H9 (cell line): Measurements from ENCODE around the gene FMN1. TPM values are rescaled to one million over a fixed set of nuclear protein-coding genes. Genes with fewer than 3 reads are reported as not detected.

Experiments
- DNase-seq: peaks from one replicate; pipeline ENCODE4 v3.0.0-alpha.2; 2017
- H2AFZ ChIP-seq: one replicate; pipeline ENCODE4 v1.6.1; 2013; ENCODE audit warnings: mild to moderate bottlenecking, low read length, control low read depth, moderate library complexity
- H2AK5ac ChIP-seq: 2 replicates; pipeline ENCODE4 v1.6.1; 2013; ENCODE audit warnings: low read length, control low read depth, mixed read lengths; ENCODE audit not compliant: insufficient read length
- H2BK120ac ChIP-seq: one replicate; pipeline ENCODE4 v1.6.1; 2013; ENCODE audit warnings: low read depth, mild to moderate bottlenecking, low read length, control low read depth, inconsistent platforms; ENCODE audit not compliant: poor library complexity, severe bottlenecking
- H2BK12ac ChIP-seq: 2 replicates; pipeline ENCODE4 v1.6.1; 2013; ENCODE audit warnings: low read length, control low read depth, mixed read lengths, low read depth; ENCODE audit not compliant: insufficient read length
- H2BK15ac ChIP-seq: 2 replicates; pipeline ENCODE4 v1.6.1; 2013; ENCODE audit warnings: low read depth, low read length, control low read depth
- H2BK20ac ChIP-seq: one replicate; pipeline ENCODE4 v1.6.1; 2013; ENCODE audit warnings: low read depth, mild to moderate bottlenecking, low read length, control low read depth, inconsistent platforms; ENCODE audit not compliant: poor library complexity, severe bottlenecking
- H2BK5ac ChIP-seq: 2 replicates; pipeline ENCODE4 v1.6.1; 2013; ENCODE audit warnings: low read length, control low read depth, mixed read lengths; ENCODE audit not compliant: insufficient read length
- H3K14ac ChIP-seq: 2 replicates; pipeline ENCODE4 v1.6.1; 2013; ENCODE audit warnings: low read length, control low read depth; ENCODE audit not compliant: insufficient read depth
- H3K18ac ChIP-seq: 2 replicates; pipeline ENCODE4 v1.6.1; 2013; ENCODE audit warnings: low read depth, mild to moderate bottlenecking, mixed read lengths, low read length, control low read depth; ENCODE audit not compliant: insufficient read length
- H3K23ac ChIP-seq: 2 replicates; pipeline ENCODE4 v1.6.1; 2013; ENCODE audit warnings: low read length, control low read depth, mixed read lengths, low read depth; ENCODE audit not compliant: insufficient read length
- H3K23me2 ChIP-seq: 2 replicates; pipeline ENCODE4 v1.6.1; 2013; ENCODE audit warnings: low read depth, mild to moderate bottlenecking, mixed read lengths, low read length, control low read depth; ENCODE audit not compliant: insufficient read length, poor library complexity, severe bottlenecking
- H3K27ac ChIP-seq: 2 replicates; pipeline ENCODE4 v1.5.1; 2013; ENCODE audit warnings: low read length, control low read depth, mixed read lengths, low read depth; ENCODE audit not compliant: insufficient read length
- H3K27me3 ChIP-seq: 2 replicates; pipeline ENCODE4 v1.6.1; 2013; ENCODE audit warnings: low read length, control low read depth, inconsistent platforms; ENCODE audit not compliant: insufficient read depth
- H3K4ac ChIP-seq: 2 replicates; pipeline ENCODE4 v1.6.1; 2013; ENCODE audit warnings: low read depth, mild to moderate bottlenecking, control low read depth, inconsistent platforms, low read length, moderate library complexity
- H3K4me1 ChIP-seq: 2 replicates; pipeline ENCODE4 v1.6.1; 2013; ENCODE audit warnings: low read length, control low read depth, inconsistent platforms; ENCODE audit not compliant: insufficient read depth
- H3K4me2 ChIP-seq: 2 replicates; pipeline ENCODE4 v1.6.1; 2013; ENCODE audit warnings: low read length, control low read depth, mixed read lengths; ENCODE audit not compliant: insufficient read length, insufficient read depth
- H3K56ac ChIP-seq: 2 replicates; pipeline ENCODE4 v1.6.1; 2013; ENCODE audit warnings: low read depth, mild to moderate bottlenecking, mixed read lengths, low read length, control low read depth; ENCODE audit not compliant: insufficient read length
- H3K79me1 ChIP-seq: 2 replicates; pipeline ENCODE4 v1.6.1; 2013; ENCODE audit warnings: low read depth, mild to moderate bottlenecking, moderate library complexity, low read length, control low read depth, inconsistent platforms; ENCODE audit not compliant: insufficient read depth, poor library complexity, severe bottlenecking
- H3K79me2 ChIP-seq: 2 replicates; pipeline ENCODE4 v1.6.1; 2013; ENCODE audit warnings: low read length, control low read depth, inconsistent platforms; ENCODE audit not compliant: insufficient read depth
- H3K9ac ChIP-seq: 2 replicates; pipeline ENCODE4 v1.6.1; 2013; ENCODE audit warnings: low read length, control low read depth, mixed read lengths; ENCODE audit not compliant: insufficient read length; ENCODE audit errors: extremely low read depth
- H3K9me3 ChIP-seq: one replicate; pipeline ENCODE4 v1.6.1; 2013; ENCODE audit warnings: low read depth, low read length, inconsistent platforms; ENCODE audit not compliant: control insufficient read depth
- H3T11ph ChIP-seq: one replicate; pipeline ENCODE4 v1.6.1; 2013; ENCODE audit warnings: mild to moderate bottlenecking, low read length, control low read depth, inconsistent platforms
- H4K20me1 ChIP-seq: one replicate; pipeline ENCODE4 v1.6.1; 2013; ENCODE audit not compliant: control insufficient read depth, insufficient read length, insufficient read depth
- H4K5ac ChIP-seq: 2 replicates; pipeline ENCODE4 v1.6.1; 2013; ENCODE audit warnings: low read depth, mild to moderate bottlenecking, mixed read lengths, low read length, control low read depth; ENCODE audit not compliant: insufficient read length
- H4K8ac ChIP-seq: replicated peaks from 2 replicates; pipeline ENCODE4 v1.6.1; 2013; ENCODE audit warnings: low read length, control low read depth, mixed read lengths, low read depth; ENCODE audit not compliant: insufficient read length
- H4K91ac ChIP-seq: 2 replicates; pipeline ENCODE4 v1.6.1; 2013; ENCODE audit warnings: low read depth, mild to moderate bottlenecking, moderate library complexity, mixed read lengths, low read length, control low read depth; ENCODE audit not compliant: insufficient read length
- H3K27ac Mint-ChIP-seq, 3 experiments: 2 replicates in 2 of 3; 3 replicates in 1 of 3; pipeline ENCODE4 v1.8.0; 2020 to 2021; ENCODE audit warnings: mixed read lengths in 3 of 3, mild to moderate bottlenecking in 1 of 3, moderate library complexity in 1 of 3
- H3K27me3 Mint-ChIP-seq: 2 replicates; pipeline ENCODE4 v1.8.0; 2021; ENCODE audit warnings: low read depth, mild to moderate bottlenecking, moderate library complexity, mixed read lengths
- H3K36me3 Mint-ChIP-seq, 3 experiments: 2 replicates in 2 of 3; 3 replicates in 1 of 3; pipeline ENCODE4 v1.8.0; 2020 to 2021; ENCODE audit warnings: low read depth in 3 of 3, mixed read lengths in 3 of 3; ENCODE audit not compliant: insufficient read depth in 1 of 3
- H3K4me1 Mint-ChIP-seq, 2 experiments: 2 replicates each; pipeline ENCODE4 v1.8.0; 2020; ENCODE audit warnings: mixed read lengths in 2 of 2
- H3K4me3 Mint-ChIP-seq, 2 experiments: 2 replicates in 1 of 2; 3 replicates in 1 of 2; pipeline ENCODE4 v1.8.0; 2020 to 2021; ENCODE audit warnings: mild to moderate bottlenecking in 2 of 2, mixed read lengths in 2 of 2, moderate library complexity in 1 of 2
- H3K9me3 Mint-ChIP-seq, 2 experiments: 2 replicates in 1 of 2; 3 replicates in 1 of 2; pipeline ENCODE4 v1.8.0; 2020; ENCODE audit warnings: mild to moderate bottlenecking in 2 of 2, mixed read lengths in 2 of 2, moderate library complexity in 1 of 2
- CTCF ChIP-seq: fragments of 200-600 bp; sonication (generic); conservative IDR thresholded peaks from 3 replicates; pipeline ENCODE4 v1.8.0; 2021; ENCODE audit warnings: antibody characterized with exemption, mild to moderate bottlenecking
- WGBS: extraction: QIAGEN DNeasy Blood & Tissue Kit; methylation state at CpG from one replicate; pipeline ENCODE4 v1.1.7; 2013; ENCODE audit warnings: missing lambda C conversion rate, low lambda C conversion rate, mixed read lengths; ENCODE audit not compliant: insufficient read length; ENCODE audit errors: extremely low coverage; 5-methylcytosine and 5-hydroxymethylcytosine counted together
- total RNA-seq: library from RNA; stranded (reverse); gene quantifications from 2 replicates; pipeline ENCODE4 v1.2.1, GENCODE V29; 2021

The FMN1 gene
- total RNA-seq, 1 experiment from 2014 or later: 1.9 TPM

GRCh38 chr15:32743411-32744140 lies 450.9 kb downstream of the FMN1 start:
- Histone ChIP-seq H4K5ac (no peak overlapping the region), H3K4me2 (no peak overlapping the region), H3K9me3 (no peaks in the 10 kb centered on the region), H4K91ac (no peak overlapping the region), H2BK5ac (no peak overlapping the region), H3K56ac (no peak overlapping the region), H3T11ph (no peak overlapping the region), H2BK12ac (no peak overlapping the region), H3K79me2 (no peaks in the 10 kb centered on the region), H2AFZ (no peak overlapping the region), H4K8ac (no peak overlapping the region), H2BK15ac (no peak overlapping the region), H3K79me1 (no peaks in the 10 kb centered on the region), H3K4me1 (peaks cover 3% of the 10 kb centered on the region; the same call in 1 of the 2 replicates), H3K23me2 (no peaks in the 10 kb centered on the region), H3K14ac (no peak overlapping the region), H2AK5ac (no peak overlapping the region), H3K27me3 (no peaks in the 10 kb centered on the region), H3K18ac (no peak overlapping the region), H3K27ac (no peak overlapping the region), H2BK20ac (no peak overlapping the region), H2BK120ac (no peak overlapping the region), H3K23ac (no peak overlapping the region), H3K4ac (no peak overlapping the region), H3K9ac (no peak overlapping the region), H4K20me1 (no peaks in the 10 kb centered on the region)
- Mint-ChIP-seq H3K4me1 (peaks cover 8% of the 10 kb centered on the region in 2 experiments; a peak in 3 of 4 replicates), H3K27ac (no peak overlapping the region), H3K9me3 (peaks cover 3 to 7% of the 10 kb centered on the region in 2 experiments; a peak in 4 of 5 replicates), H3K27me3 (no peaks in the 10 kb centered on the region; the same call in 1 of the 2 replicates), H3K36me3 (0 out of 7 replicates have a peak, but pooled peaks cover 0 to 4% (median 0%) of the 10 kb centered on the region in 3 experiments), H3K4me3 (no peak overlapping the region; a peak in 1 of 5 replicates)
- WGBS: no CpG with 5 or more reads among the region's 5 CpGs
- no peak for DNase-seq
- no peak for TF ChIP-seq CTCF
